Lower leg skin (tissue), 4 donors: Measurements from ENCODE around the gene PTGER1. TPM values are rescaled to one million over a fixed set of nuclear protein-coding genes. Genes with fewer than 3 reads are reported as not detected.
"Not testable (repeated sequence)": the region's sequence is repeated elsewhere in the genome, so short reads cannot be mapped to it uniquely, and the experiment has no call there.

Source experiments
- DNase-seq, 2 donors: peaks; one replicate each; pipeline ENCODE4 v3.0.0-alpha.2; 2019; ENCODE audit warnings: low spot score in 2 of 2
- H3K4me3 ChIP-seq: fragments of 200-600 bp; sonication (generic); 2 replicates; pipeline ENCODE4 v1.5.1; 2017; ENCODE audit warnings: mild to moderate bottlenecking, low read depth; ENCODE audit not compliant: poor library complexity, severe bottlenecking
- CTCF ChIP-seq, 3 donors: fragments of 450-650 bp; IDR thresholded peaks; one replicate each; pipeline ENCODE4 v1.5.1; 2016; ENCODE audit warnings: antibody characterized with exemption in 3 of 3, mild to moderate bottlenecking in 3 of 3, moderate library complexity in 2 of 3
- POLR2A ChIP-seq, 2 donors: fragments of 450-650 bp; IDR thresholded peaks; one replicate each; pipeline ENCODE4 v1.6.1; 2016 to 2017; ENCODE audit warnings: antibody characterized with exemption in 2 of 2, mild to moderate bottlenecking in 1 of 2, moderate library complexity in 1 of 2
- whole genome bisulfite sequencing, 2 donors: methylation state at CpG; one replicate each; pipeline ENCODE4 v1.1.5; 2018; 5-methylcytosine and 5-hydroxymethylcytosine counted together
- intact Hi-C: fragments of 100-400 bp; cut with DNase I; formaldehyde crosslinking; loops from one replicate; pipeline ENCODE4 v1.15.0; 2023; ENCODE audit warnings: low total_unique reads
- total RNA-seq, 4 donors: library from RNA; depleted of rRNA; stranded (reverse); fragments of >200 nt; gene quantifications; one replicate each; pipeline ENCODE4 v1.1.0, GENCODE V29; 2016

PTGER1 gene
- total RNA-seq, 4 donors from 2014 or later, result 0.62 TPM; not detected in 3

GRCh38 chr19:14512406-14512961, 37.3 kb upstream of the PTGER1 start:
- TF ChIP-seq POLR2A (IDR thresholded peaks at IDR 0.05) (no peak), CTCF (IDR thresholded peaks at IDR 0.05) (no peak)
- no peak for DNase-seq
- 85 to 88% methylated on average over 14 of the region's 14 CpGs for WGBS, 2 donors
- intact Hi-C loops, result no loop called here
- H3K4me3 ChIP-seq, result no peak overlapping the region

GRCh38 chr19:14511229-14511593, 36.1 kb upstream of the PTGER1 start:
- DNase-seq, result no peak
- TF ChIP-seq POLR2A (IDR thresholded peaks at IDR 0.05) (no peak), CTCF (IDR thresholded peaks at IDR 0.05) (no peak)
- H3K4me3 ChIP-seq, result no peak overlapping the region
- intact Hi-C loops, result no loop called here
- WGBS, 2 donors, result 48 to 52% methylated on average over 4 of the region's 4 CpGs

- 17 to 19% methylated on average over 22 of the region's 22 CpGs for WGBS, 2 donors
- TF ChIP-seq CTCF (IDR thresholded peaks at IDR 0.05) (no peak), POLR2A (IDR thresholded peaks at IDR 0.05) (no peak)
- peak; percentile 75 to 94 for DNase-seq
- intact Hi-C loops, result no loop called here
- no peak overlapping the region for H3K4me3 ChIP-seq
These were observed 35.4 kb upstream of the PTGER1 start for GRCh38 chr19:14510311-14511228.

GRCh38 chr19:14507704-14508542, 32.8 kb upstream of the PTGER1 start:
- no peak overlapping the region for H3K4me3 ChIP-seq
- WGBS, 2 donors, result 59 to 64% methylated on average over 12 of the region's 12 CpGs
- no peak for DNase-seq
- TF ChIP-seq CTCF (IDR thresholded peaks at IDR 0.05) (no peak), POLR2A (IDR thresholded peaks at IDR 0.05) (no peak)
- intact Hi-C loops, result no loop called here

- H3K4me3 ChIP-seq, result no peak overlapping the region
- DNase-seq, result peak; percentile 54 to 90
- no peak for TF ChIP-seq CTCF (IDR thresholded peaks at IDR 0.05)
- no peak for TF ChIP-seq POLR2A (IDR thresholded peaks at IDR 0.05)
- WGBS, 2 donors, result 28 to 38% methylated on average over 19 of the region's 19 CpGs
- intact Hi-C loops, result no loop called here
These were observed 30.5 kb upstream of the PTGER1 start for GRCh38 chr19:14505488-14506239.

GRCh38 chr19:14504575-14504974, 29.4 kb upstream of the PTGER1 start:
- intact Hi-C loops, DNase-seq, H3K4me3 ChIP-seq: not testable (repeated sequence)
- WGBS, 2 donors, result 89 to 91% methylated on average over 8 of the region's 8 CpGs
